Astrocyte (in vitro differentiated cells and primary cell): ENCODE measurements around the gene GRIN2A. TPM values are rescaled to one million over a fixed set of nuclear protein-coding genes. Genes with fewer than 3 reads are reported as not detected.

Source experiments
- DNase-seq: peaks from one replicate; pipeline ENCODE4 v3.0.0-alpha.2; 2010; ENCODE audit warnings: low read depth
- FAIRE-seq: peaks from 2 replicates; lab custom pipeline; 2011; peaks lifted over from hg19 to GRCh38; lab: Jason Lieb, UNC
- H2AFZ ChIP-seq: 2 replicates; pipeline ENCODE4 v1.6.0; 2012; ENCODE audit warnings: low read depth, low read length, inconsistent platforms
- H3K27ac ChIP-seq: 2 replicates; pipeline ENCODE4 v1.5.1; 2011; ENCODE audit warnings: low read depth, low read length, inconsistent platforms
- H3K27me3 ChIP-seq: 2 replicates; pipeline ENCODE4 v1.6.0; 2011; ENCODE audit warnings: low read length, inconsistent platforms; ENCODE audit not compliant: insufficient read depth
- H3K36me3 ChIP-seq: 2 replicates; pipeline ENCODE4 v1.5.1; 2011; ENCODE audit warnings: low read length, inconsistent platforms; ENCODE audit not compliant: insufficient read depth
- H3K4me1 ChIP-seq: 2 replicates; pipeline ENCODE4 v1.5.1; 2011; ENCODE audit warnings: low read length, inconsistent platforms; ENCODE audit not compliant: insufficient read depth
- H3K4me2 ChIP-seq: 2 replicates; pipeline ENCODE4 v1.6.0; 2012; ENCODE audit warnings: low read length, inconsistent platforms
- H3K4me3 ChIP-seq: 2 replicates; pipeline ENCODE4 v1.5.1; 2011; ENCODE audit warnings: low read depth, mild to moderate bottlenecking, low read length, inconsistent platforms; ENCODE audit not compliant: insufficient read depth
- H3K79me2 ChIP-seq: 2 replicates; pipeline ENCODE4 v1.6.0; 2012; ENCODE audit warnings: mild to moderate bottlenecking, low read length, inconsistent platforms; ENCODE audit not compliant: insufficient read depth
- H3K9ac ChIP-seq: 2 replicates; pipeline ENCODE4 v1.6.0; 2012; ENCODE audit warnings: mild to moderate bottlenecking, low read length, inconsistent platforms
- H3K9me3 ChIP-seq: 2 replicates; pipeline ENCODE4 v1.5.1; 2012; ENCODE audit warnings: low read depth, mild to moderate bottlenecking, low read length, inconsistent platforms; ENCODE audit not compliant: insufficient read depth
- H4K20me1 ChIP-seq: 2 replicates; pipeline ENCODE4 v1.6.0; 2012; ENCODE audit warnings: low read length, inconsistent platforms; ENCODE audit not compliant: insufficient read depth
- H3K27ac Mint-ChIP-seq: one replicate; pipeline ENCODE4 v1.8.0; 2021; ENCODE audit warnings: mild to moderate bottlenecking, mixed read lengths; ENCODE audit not compliant: unreplicated experiment
- H3K27me3 Mint-ChIP-seq: one replicate; pipeline ENCODE4 v1.8.0; 2021; ENCODE audit warnings: low read depth, mixed read lengths; ENCODE audit not compliant: unreplicated experiment
- H3K36me3 Mint-ChIP-seq: one replicate; pipeline ENCODE4 v1.8.0; 2021; ENCODE audit warnings: low read depth, mixed read lengths; ENCODE audit not compliant: unreplicated experiment
- H3K4me1 Mint-ChIP-seq: one replicate; pipeline ENCODE4 v1.8.0; 2021; ENCODE audit warnings: low read depth, mixed read lengths; ENCODE audit not compliant: unreplicated experiment
- H3K4me3 Mint-ChIP-seq: one replicate; pipeline ENCODE4 v1.8.0; 2021; ENCODE audit warnings: mild to moderate bottlenecking, moderate library complexity, mixed read lengths; ENCODE audit not compliant: unreplicated experiment
- H3K9me3 Mint-ChIP-seq: one replicate; pipeline ENCODE4 v1.8.0; 2021; ENCODE audit warnings: mild to moderate bottlenecking, mixed read lengths; ENCODE audit not compliant: unreplicated experiment
- EZH2 ChIP-seq: IDR thresholded peaks from 2 replicates; pipeline ENCODE4 v1.6.1; 2012; ENCODE audit warnings: mild to moderate bottlenecking, low read length, inconsistent platforms; ENCODE audit not compliant: insufficient read depth
- total RNA-seq: library from RNA; stranded (reverse); gene quantifications from 2 replicates; pipeline ENCODE4 v1.2.1, GENCODE V29; 2021
- TF ChIP-seq, protein P1 (sequence below): IDR thresholded peaks from 2 replicates; pipeline ENCODE4 v1.5.1; 2011; ENCODE audit warnings: low read depth, mild to moderate bottlenecking, inconsistent platforms, low read length, moderate library complexity; ENCODE audit not compliant: insufficient read depth

The GRIN2A gene
- total RNA-seq, 1 donor from 2014 or later: 0.68 TPM

DNA sequence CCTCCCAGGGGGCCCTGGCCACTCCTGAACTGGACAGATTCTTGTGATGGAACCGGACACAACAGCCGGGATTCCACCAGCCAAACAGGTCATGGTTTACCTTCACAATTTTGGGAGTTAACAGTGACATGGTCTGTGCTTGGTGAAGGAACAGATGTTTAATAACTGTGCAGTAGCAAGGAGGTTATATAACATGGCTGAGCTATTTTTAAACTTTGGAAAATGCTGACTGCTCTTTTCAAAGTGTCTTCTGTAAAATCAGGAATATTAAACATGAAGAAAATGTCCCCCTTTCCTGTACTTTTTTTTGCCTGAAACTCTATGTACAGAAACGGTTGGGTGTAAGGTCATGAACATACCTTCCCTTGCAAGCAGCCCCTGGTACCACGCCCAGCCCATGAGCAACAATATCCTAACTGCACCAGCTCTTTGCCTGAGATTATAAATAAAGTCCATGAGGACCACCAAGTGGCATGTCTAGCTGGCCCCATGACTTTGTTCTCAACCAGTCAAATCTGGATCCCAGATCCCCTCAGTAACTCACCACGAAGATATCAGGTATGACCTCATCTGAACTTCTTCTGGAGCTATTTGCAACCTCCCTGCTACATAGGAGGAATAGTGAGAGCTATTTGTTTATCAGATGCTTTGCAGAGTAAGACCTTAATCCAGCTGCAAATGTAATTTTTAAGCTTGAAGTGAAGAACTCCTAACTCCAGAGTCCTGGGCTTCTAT, 249.1 kb downstream of the GRIN2A start:
- Histone ChIP-seq H3K36me3 (no peaks in the 10 kb centered on the region), H3K79me2 (no peaks in the 10 kb centered on the region), H3K4me1 (no peaks in the 10 kb centered on the region), H3K27me3 (no peaks in the 10 kb centered on the region), H3K4me3 (no peak overlapping the region), H4K20me1 (no peaks in the 10 kb centered on the region), H3K27ac (no peak overlapping the region), H3K4me2 (no peak overlapping the region), H3K9me3 (no peaks in the 10 kb centered on the region), H2AFZ (no peak overlapping the region), H3K9ac (no peak overlapping the region)
- H3K27me3 Mint-ChIP-seq: peaks cover 10% of the 10 kb centered on the region
- H3K27ac Mint-ChIP-seq: no peak overlapping the region
- H3K4me3 Mint-ChIP-seq: no peak overlapping the region
- peaks cover 2% of the 10 kb centered on the region for H3K9me3 Mint-ChIP-seq
- no peak for TF ChIP-seq EZH2
- TF ChIP-seq, protein P1, sequence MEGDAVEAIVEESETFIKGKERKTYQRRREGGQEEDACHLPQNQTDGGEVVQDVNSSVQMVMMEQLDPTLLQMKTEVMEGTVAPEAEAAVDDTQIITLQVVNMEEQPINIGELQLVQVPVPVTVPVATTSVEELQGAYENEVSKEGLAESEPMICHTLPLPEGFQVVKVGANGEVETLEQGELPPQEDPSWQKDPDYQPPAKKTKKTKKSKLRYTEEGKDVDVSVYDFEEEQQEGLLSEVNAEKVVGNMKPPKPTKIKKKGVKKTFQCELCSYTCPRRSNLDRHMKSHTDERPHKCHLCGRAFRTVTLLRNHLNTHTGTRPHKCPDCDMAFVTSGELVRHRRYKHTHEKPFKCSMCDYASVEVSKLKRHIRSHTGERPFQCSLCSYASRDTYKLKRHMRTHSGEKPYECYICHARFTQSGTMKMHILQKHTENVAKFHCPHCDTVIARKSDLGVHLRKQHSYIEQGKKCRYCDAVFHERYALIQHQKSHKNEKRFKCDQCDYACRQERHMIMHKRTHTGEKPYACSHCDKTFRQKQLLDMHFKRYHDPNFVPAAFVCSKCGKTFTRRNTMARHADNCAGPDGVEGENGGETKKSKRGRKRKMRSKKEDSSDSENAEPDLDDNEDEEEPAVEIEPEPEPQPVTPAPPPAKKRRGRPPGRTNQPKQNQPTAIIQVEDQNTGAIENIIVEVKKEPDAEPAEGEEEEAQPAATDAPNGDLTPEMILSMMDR: no peak
- no peak for FAIRE-seq
- no peaks in the 10 kb centered on the region for H3K36me3 Mint-ChIP-seq
- H3K4me1 Mint-ChIP-seq: no peaks in the 10 kb centered on the region
- no peak for DNase-seq

DNA sequence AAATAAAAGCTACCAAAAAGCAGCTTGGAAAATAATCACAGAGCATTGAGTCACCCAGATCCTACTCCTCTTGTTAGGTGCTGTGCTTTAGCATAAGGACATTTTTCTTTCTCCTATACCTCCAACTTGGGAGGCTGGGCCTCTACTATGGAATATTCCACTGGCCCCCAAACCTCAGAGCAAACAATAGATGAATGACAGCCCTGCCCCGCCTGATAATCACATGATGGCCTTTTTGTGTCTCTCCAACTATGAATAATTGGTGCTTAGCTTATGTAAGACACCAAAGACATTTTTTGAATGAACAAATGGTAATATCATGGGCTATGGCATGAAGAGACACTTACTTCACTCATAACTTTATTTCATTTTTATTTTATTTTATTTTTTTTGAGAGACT, 250.2 kb downstream of the GRIN2A start:
- Histone ChIP-seq H3K79me2 (no peaks in the 10 kb centered on the region), H4K20me1 (no peaks in the 10 kb centered on the region), H2AFZ (no peak overlapping the region), H3K27ac (no peak overlapping the region), H3K4me3 (no peak overlapping the region), H3K27me3 (no peaks in the 10 kb centered on the region), H3K9ac (no peak overlapping the region), H3K4me1 (no peaks in the 10 kb centered on the region), H3K36me3 (no peaks in the 10 kb centered on the region), H3K9me3 (no peaks in the 10 kb centered on the region), H3K4me2 (no peak overlapping the region)
- Mint-ChIP-seq H3K27ac (no peak overlapping the region), H3K36me3 (no peaks in the 10 kb centered on the region), H3K9me3 (peaks cover 2% of the 10 kb centered on the region), H3K4me3 (no peak overlapping the region), H3K27me3 (peaks cover 8% of the 10 kb centered on the region), H3K4me1 (no peaks in the 10 kb centered on the region)
- DNase-seq (no peak), FAIRE-seq (no peak)
- TF ChIP-seq, protein P1: no peak
- TF ChIP-seq EZH2: no peak

DNA sequence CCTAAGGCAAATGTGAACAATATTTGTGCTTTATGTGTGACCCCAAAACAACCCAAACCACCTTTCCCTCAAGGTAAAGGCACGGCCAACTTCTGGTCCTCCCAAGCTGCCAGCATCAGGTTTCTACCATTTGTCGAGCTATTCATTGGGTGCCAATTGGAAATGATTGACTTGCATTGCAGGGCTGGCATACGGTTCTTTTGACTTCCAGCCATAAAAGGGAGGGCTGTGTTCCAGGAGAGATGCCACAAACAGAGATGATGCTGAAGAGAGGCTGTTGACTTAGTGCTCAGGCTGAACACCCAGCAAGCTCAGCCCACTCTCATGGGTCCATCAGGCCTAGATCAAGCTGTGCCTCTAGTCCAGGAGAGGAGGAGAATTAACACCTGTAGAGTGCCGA, 252.4 kb downstream of the GRIN2A start:
- H2AFZ ChIP-seq: no peak overlapping the region
- H3K4me1 Mint-ChIP-seq: no peaks in the 10 kb centered on the region
- no peak overlapping the region for H3K4me2 ChIP-seq
- H3K9me3 ChIP-seq: no peaks in the 10 kb centered on the region
- H3K27me3 ChIP-seq: no peaks in the 10 kb centered on the region
- FAIRE-seq: no peak
- no peak overlapping the region for H3K4me3 ChIP-seq
- no peak overlapping the region for H3K4me3 Mint-ChIP-seq
- no peak overlapping the region for H3K27ac ChIP-seq
- H3K36me3 ChIP-seq: no peaks in the 10 kb centered on the region
- no peak for TF ChIP-seq EZH2
- TF ChIP-seq, protein P1: no peak
- H3K27me3 Mint-ChIP-seq: peaks cover 8% of the 10 kb centered on the region
- no peaks in the 10 kb centered on the region for H3K36me3 Mint-ChIP-seq
- no peak for DNase-seq
- no peak overlapping the region for H3K27ac Mint-ChIP-seq
- no peaks in the 10 kb centered on the region for H3K79me2 ChIP-seq
- no peaks in the 10 kb centered on the region for H3K4me1 ChIP-seq
- no peaks in the 10 kb centered on the region for H4K20me1 ChIP-seq
- H3K9ac ChIP-seq: no peak overlapping the region
- peaks cover 2% of the 10 kb centered on the region for H3K9me3 Mint-ChIP-seq
